Measurements from ENCODE around the gene INPP5B. TPM values are rescaled to one million over a fixed set of nuclear protein-coding genes. Genes with fewer than 3 reads are reported as not detected.

INPP5B gene
- total RNA-seq, 3 donors from 2014 or later = 21.3 to 34.1 (median 25.6) TPM

Other genes with a start within 250 kb of the INPP5B start
- 1 to 10 TPM in 1 of 3 donors, under 1 TPM in 1, not detected in 1; 0.73 to 2.6 TPM for gene EPHA10, start 181.9 kb downstream of the INPP5B start, total RNA-seq
- gene MANEAL, start 153.2 kb downstream of the INPP5B start, total RNA-seq = 1 to 10 TPM in 2 of 3 donors, under 1 TPM in 1; 0.64 to 3.7 (median 2.9) TPM
- gene C1orf122, start 139.3 kb downstream of the INPP5B start, total RNA-seq = 10 to 100 TPM; 58.5 to 64.6 (median 58.9) TPM
- gene YRDC, start 138.8 kb downstream of the INPP5B start, total RNA-seq = 10 to 100 TPM; 11.6 to 19.3 (median 12.5) TPM
- 1 to 10 TPM; 4.9 to 5.3 (median 5.0) TPM for gene MTF1, start 87.5 kb downstream of the INPP5B start, total RNA-seq
- 10 to 100 TPM; 51.8 to 61.8 (median 54.4) TPM for gene SF3A3, start 43.0 kb upstream of the INPP5B start, total RNA-seq
- gene FHL3, start 58.5 kb upstream of the INPP5B start, total RNA-seq = 10 to 100 TPM; 11.8 to 22.6 (median 21.4) TPM
- gene UTP11, start 65.7 kb upstream of the INPP5B start, total RNA-seq = 10 to 100 TPM; 22.6 to 29.2 (median 25.6) TPM
- gene POU3F1, start 99.7 kb upstream of the INPP5B start, total RNA-seq = under 1 TPM in 1 of 3 donors, not detected in 2; 0.29 TPM